Activated gamma-delta T cell treated with anti-CD3 and anti-CD28 coated beads, Interleukin-2, amount 50 U/mL, for 16 hours (primary cell): ENCODE data around the gene TIGD3.
"Not testable (repeated sequence)": the region's sequence is repeated elsewhere in the genome, so short reads cannot be mapped to it uniquely, and the experiment has no call there.

ENCODE experiments used
- DNase-seq: peaks from one replicate; pipeline ENCODE4 v3.0.0-alpha.2; 2020; ENCODE audit warnings: low read depth

TIGD3 gene

GRCh38 chr11:65325435-65325834 is 29.1 kb upstream of the TIGD3 start:
- no peak for DNase-seq

DNA sequence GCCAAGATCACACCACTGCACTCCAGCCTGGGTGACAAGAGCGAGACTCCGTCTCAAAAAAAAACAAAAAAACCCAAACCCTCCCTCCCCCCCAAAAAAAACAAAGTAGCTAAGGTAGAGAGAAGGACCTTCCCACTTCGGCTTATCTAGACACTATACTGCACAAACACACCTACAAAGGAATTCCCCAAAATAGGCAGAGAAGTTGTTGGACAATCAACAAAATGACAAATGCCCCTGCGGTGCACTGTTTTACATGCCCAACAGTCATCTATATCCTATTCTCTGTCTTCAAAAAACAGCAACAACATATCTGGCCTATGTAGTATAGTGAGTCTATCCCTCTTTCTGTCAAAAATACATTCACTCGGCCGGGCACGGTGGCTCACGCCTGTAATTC is 27.5 kb upstream of the TIGD3 start:
- DNase-seq: no peak

GRCh38 chr11:65329478-65329877 is 25.1 kb upstream of the TIGD3 start:
- no peak for DNase-seq

DNA sequence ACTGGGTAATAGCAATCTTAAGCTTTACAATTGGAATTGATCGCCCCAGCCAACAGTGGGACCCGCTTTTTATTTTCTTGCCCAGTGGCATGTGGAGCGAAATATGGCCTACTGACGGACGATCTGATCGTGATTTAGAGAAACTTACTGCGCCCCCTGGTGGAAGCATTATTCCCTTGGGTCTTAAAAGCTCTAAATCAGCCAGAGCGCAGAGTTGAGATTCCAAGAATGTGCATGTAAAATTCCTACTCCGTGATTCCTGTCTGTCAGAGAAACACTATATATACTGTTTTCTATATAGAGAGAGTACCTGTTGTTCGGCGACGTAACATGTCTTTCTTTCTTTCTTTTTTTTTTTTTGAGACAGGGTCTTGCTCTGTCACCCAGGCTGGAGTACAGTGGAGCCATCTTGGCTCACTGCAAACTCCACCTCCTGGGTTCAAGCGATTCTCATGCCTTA is 24.6 kb upstream of the TIGD3 start:
- DNase-seq: peak; percentile 84

GRCh38 chr11:65330544-65330943 is 24.0 kb upstream of the TIGD3 start:
- DNase-seq: no peak

DNA sequence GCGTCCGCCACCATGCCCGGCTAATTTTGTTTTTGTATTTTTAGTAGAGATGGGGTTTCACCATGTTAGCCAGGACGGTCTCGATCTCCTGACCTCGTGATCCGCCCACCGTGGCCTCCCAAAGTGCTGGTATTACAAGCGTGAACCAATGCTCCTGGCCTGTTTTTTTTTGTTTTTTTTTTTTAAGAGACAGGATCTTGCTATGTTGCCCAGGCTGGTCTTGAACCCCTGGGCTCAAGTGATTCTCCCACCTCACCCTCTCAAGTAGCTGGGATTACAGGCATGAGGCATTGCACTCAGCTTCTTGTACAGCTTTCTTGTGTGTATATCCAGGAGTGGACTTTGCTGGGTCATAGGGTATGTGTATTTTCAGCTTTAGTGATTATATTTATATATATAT is 22.0 kb upstream of the TIGD3 start:
- not testable (repeated sequence) for DNase-seq

- no peak for DNase-seq
Measured at GRCh38 chr11:65334696-65335295, 19.8 kb upstream of the TIGD3 start.

GRCh38 chr11:65338676-65339075 is 15.9 kb upstream of the TIGD3 start:
- DNase-seq: no peak

DNA sequence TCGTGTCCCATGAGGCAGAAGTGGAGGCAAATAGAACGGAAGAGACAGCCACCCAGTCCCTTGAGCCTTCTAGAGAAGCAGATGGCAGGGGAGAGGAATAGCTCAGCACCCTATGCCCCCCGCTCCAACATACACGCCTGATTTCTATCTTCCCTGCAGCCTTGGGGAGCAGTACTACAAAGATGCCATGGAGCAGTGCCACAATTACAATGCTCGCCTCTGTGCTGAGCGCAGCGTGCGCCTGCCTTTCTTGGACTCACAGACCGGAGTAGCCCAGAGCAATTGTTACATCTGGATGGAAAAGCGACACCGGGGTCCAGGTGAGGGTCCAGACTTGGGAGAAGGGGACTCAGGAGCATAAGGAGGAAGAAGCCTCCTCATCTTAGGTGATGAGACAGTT is 14.3 kb upstream of the TIGD3 start:
- no peak for DNase-seq

- no peak for DNase-seq
Measured at GRCh38 chr11:65341856-65342255, 12.7 kb upstream of the TIGD3 start.

DNA sequence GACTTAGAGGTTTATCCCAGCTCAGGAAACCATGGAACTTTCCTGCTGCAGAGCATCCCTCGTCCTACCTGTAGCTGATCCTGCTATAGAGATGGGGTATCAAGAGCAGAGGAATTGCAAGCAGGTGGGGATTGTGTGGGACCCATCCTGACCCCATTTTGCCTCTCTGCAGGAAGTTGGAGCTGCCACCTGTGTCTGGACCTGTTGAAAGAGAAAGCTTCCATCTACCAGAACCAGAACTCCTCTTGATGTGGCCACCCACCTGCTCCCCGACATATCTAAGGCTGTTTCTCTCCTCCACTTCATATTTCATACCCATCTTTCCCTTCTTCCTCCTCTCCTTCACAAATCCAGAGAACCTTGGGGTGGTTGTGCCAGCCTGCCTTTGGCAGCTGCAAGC is 3.0 kb upstream of the TIGD3 start:
- no peak for DNase-seq

GRCh38 chr11:65352783-65353182 is 1.8 kb upstream of the TIGD3 start:
- no peak for DNase-seq

- no peak for DNase-seq
Measured at GRCh38 chr11:65353376-65353775, 1.2 kb upstream of the TIGD3 start.

GRCh38 chr11:65353900-65354264 is 669 bp upstream of the TIGD3 start:
- no peak for DNase-seq

DNA sequence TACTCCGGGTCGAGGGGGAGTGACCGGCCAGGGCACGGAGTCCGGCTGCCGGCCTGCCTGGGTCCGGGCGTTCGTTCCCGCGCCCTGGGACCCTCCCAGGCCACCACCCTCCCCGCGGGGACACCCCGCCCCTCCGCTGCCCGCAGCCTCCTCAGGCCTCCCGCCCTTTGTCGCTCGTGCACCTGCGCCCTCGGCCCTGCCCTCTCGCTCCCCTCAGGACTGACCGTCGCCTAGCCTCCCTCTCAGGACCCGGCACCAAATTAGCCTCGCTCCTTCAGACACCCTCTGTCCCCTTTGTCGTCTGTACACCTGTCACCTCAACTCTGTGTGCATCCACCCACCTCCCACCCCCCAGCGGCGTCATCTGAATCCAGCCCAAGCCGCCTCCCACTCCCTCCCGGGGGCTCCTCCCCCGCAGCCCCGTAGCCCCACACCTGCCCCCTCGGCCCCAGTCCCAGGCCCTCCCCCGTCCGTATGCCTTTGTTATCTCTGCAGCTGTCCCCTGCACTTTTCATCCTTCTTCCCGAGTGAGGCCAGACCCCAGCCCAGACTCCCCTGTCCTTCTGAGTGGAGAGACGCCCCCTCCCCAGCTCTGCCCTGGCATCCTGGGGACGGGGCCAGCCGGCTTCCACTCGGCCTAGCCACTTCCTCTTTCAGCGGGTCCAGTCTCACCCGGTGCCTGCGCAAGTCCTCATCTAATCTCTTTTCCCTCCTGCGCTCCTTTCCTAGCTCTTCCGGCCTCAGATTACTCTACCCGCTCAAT is 643 bp downstream of the TIGD3 start:
- DNase-seq: peak; percentile 37

DNA sequence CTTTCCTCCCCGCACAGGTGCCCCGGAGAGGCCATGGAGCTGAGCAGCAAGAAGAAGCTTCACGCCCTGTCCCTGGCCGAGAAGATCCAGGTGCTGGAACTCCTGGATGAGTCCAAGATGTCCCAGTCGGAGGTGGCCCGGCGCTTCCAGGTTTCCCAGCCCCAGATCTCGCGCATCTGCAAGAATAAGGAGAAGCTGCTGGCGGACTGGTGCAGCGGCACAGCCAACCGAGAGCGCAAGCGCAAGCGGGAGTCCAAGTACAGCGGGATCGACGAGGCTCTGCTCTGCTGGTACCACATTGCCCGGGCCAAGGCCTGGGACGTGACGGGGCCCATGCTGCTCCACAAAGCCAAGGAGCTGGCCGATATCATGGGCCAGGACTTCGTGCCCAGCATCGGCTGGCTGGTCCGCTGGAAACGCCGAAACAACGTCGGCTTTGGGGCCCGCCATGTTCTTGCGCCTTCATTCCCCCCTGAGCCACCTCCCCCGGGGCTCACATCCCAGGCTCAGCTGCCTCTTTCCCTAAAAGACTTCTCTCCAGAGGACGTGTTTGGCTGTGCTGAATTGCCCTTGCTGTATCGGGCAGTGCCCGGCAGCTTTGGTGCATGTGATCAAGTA is 1.3 kb downstream of the TIGD3 start:
- DNase-seq: no peak

- DNase-seq: no peak
Measured at GRCh38 chr11:65356394-65356972, 1.9 kb downstream of the TIGD3 start.

DNA sequence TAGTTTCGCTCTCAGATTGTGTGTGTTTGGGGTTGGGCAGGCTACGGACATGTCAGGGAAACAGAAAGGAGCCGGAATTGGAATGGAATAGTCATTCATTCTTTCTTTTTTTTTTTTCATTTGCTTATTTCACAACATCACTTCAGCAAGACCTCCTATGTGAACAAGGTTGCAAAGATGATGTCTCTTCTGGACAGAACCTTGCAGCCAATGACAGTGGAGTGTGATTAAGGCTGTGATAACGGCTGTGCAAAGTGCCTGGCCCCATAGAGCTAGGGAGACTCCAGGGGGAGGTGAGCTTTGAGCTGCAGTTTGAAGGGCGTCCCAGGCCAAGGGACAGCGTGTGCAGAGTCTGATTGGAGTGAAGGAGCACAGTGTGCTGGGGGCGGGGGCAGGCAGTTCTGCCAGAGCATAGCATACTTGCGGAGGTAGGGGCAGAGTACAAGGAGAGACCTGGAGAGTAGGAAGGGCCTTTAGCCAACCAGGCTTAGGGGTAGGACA is 3.4 kb downstream of the TIGD3 start:
- DNase-seq: no peak

- DNase-seq: no peak
Measured at GRCh38 chr11:65362320-65362931, 7.9 kb downstream of the TIGD3 start.

- DNase-seq: no peak
Measured at GRCh38 chr11:65362966-65363365, 8.4 kb downstream of the TIGD3 start.

GRCh38 chr11:65363770-65364169 is 9.2 kb downstream of the TIGD3 start:
- no peak for DNase-seq

- DNase-seq: no peak
Measured at GRCh38 chr11:65366340-65366773, 11.8 kb downstream of the TIGD3 start.
